Mesendoderm (in vitro differentiated cells): ENCODE data around the gene CNGB1.
"Not testable (repeated sequence)": the region's sequence is repeated elsewhere in the genome, so short reads cannot be mapped to it uniquely, and the experiment has no call there.

Experiments used
- DNase-seq: peaks from one replicate; pipeline ENCODE4 v3.0.0; 2013
- H2AK5ac ChIP-seq: 2 replicates; pipeline ENCODE4 v1.6.1; 2013; ENCODE audit warnings: low read length, inconsistent platforms
- H2BK120ac ChIP-seq: 2 replicates; pipeline ENCODE4 v1.6.1; 2013; ENCODE audit warnings: low read depth, mild to moderate bottlenecking, low read length, moderate library complexity, mixed read lengths
- H2BK15ac ChIP-seq: replicated peaks from 2 replicates; pipeline ENCODE4 v1.6.1; 2013; ENCODE audit warnings: low read depth, mild to moderate bottlenecking, moderate library complexity
- H2BK5ac ChIP-seq: 2 replicates; pipeline ENCODE4 v1.6.1; 2013; ENCODE audit warnings: low read length, inconsistent platforms
- H3K18ac ChIP-seq: 2 replicates; pipeline ENCODE4 v1.6.1; 2013; ENCODE audit warnings: mild to moderate bottlenecking, low read length, mixed read lengths
- H3K23ac ChIP-seq: one replicate; pipeline ENCODE4 v1.6.1; 2013; ENCODE audit warnings: low read length
- H3K27ac ChIP-seq: 2 replicates; pipeline ENCODE4 v1.5.1; 2013; ENCODE audit warnings: low read depth, mild to moderate bottlenecking, inconsistent platforms, low read length, moderate library complexity
- H3K27me3 ChIP-seq: 2 replicates; pipeline ENCODE4 v1.6.1; 2013; ENCODE audit warnings: low read length, control low read depth, mild to moderate bottlenecking, inconsistent platforms; ENCODE audit not compliant: insufficient read depth, poor library complexity
- H3K36me3 ChIP-seq: 2 replicates; pipeline ENCODE4 v1.6.1; 2013; ENCODE audit warnings: low read length, inconsistent platforms; ENCODE audit not compliant: control insufficient read depth, insufficient read depth
- H3K4ac ChIP-seq: one replicate; pipeline ENCODE4 v1.6.1; 2013; ENCODE audit warnings: low read depth, mild to moderate bottlenecking, low read length, moderate library complexity
- H3K4me1 ChIP-seq: 2 replicates; pipeline ENCODE4 v1.6.1; 2013; ENCODE audit warnings: low read depth, low read length, inconsistent platforms; ENCODE audit not compliant: control insufficient read depth
- H3K4me2 ChIP-seq: 2 replicates; pipeline ENCODE4 v1.6.1; 2013; ENCODE audit warnings: low read length
- H3K4me3 ChIP-seq: 2 replicates; pipeline ENCODE4 v1.5.1; 2013; ENCODE audit warnings: mild to moderate bottlenecking, low read length
- H3K56ac ChIP-seq: one replicate; pipeline ENCODE4 v1.6.1; 2013; ENCODE audit warnings: low read length
- H3K79me1 ChIP-seq: 2 replicates; pipeline ENCODE4 v1.6.1; 2013; ENCODE audit warnings: low read length, inconsistent platforms
- H3K79me2 ChIP-seq: 2 replicates; pipeline ENCODE4 v1.6.1; 2013; ENCODE audit warnings: mild to moderate bottlenecking, low read length; ENCODE audit not compliant: control insufficient read depth, insufficient read depth
- H3K9ac ChIP-seq: 2 replicates; pipeline ENCODE4 v1.6.1; 2013; ENCODE audit warnings: low read length, inconsistent platforms
- H4K5ac ChIP-seq: one replicate; pipeline ENCODE4 v1.6.1; 2013; ENCODE audit warnings: low read length
- H4K8ac ChIP-seq: one replicate; pipeline ENCODE4 v1.6.1; 2013; ENCODE audit warnings: low read depth, mild to moderate bottlenecking, control low read depth, low read length, moderate library complexity
- WGBS: extraction: QIAGEN DNeasy Blood & Tissue Kit; methylation state at CpG from one replicate; pipeline ENCODE4 v1.1.7; 2013; ENCODE audit warnings: low lambda C conversion rate, missing lambda C conversion rate; ENCODE audit not compliant: insufficient coverage; ENCODE audit errors: extremely low coverage; 5-methylcytosine and 5-hydroxymethylcytosine counted together

The CNGB1 gene

GRCh38 chr16:57862698-57863433, 108.1 kb downstream of the CNGB1 start:
- DNase-seq: peak; percentile 54
- WGBS: no CpG with 5 or more reads among the region's 9 CpGs
- peak overlapping the region; percentile 26 for H2BK5ac ChIP-seq
- H2BK120ac ChIP-seq: peak overlapping the region; percentile 34
- no peaks in the 10 kb centered on the region for H3K36me3 ChIP-seq
- peak overlapping the region; percentile 11 for H2AK5ac ChIP-seq
- no peaks in the 10 kb centered on the region for H3K79me2 ChIP-seq
- peak overlapping the region; percentile 77 for H3K56ac ChIP-seq
- H3K27ac ChIP-seq: peak overlapping the region; percentile 0
- H3K79me1 ChIP-seq: no peaks in the 10 kb centered on the region
- peak overlapping the region; percentile 69 for H3K18ac ChIP-seq
- H3K4me3 ChIP-seq: no peak overlapping the region
- H3K4me1 ChIP-seq: peaks cover 9% of the 10 kb centered on the region
- no peak overlapping the region for H4K5ac ChIP-seq
- no peak overlapping the region for H2BK15ac ChIP-seq
- H3K4ac ChIP-seq: peak overlapping the region; percentile 78
- no peak overlapping the region for H3K23ac ChIP-seq
- H3K9ac ChIP-seq: peak overlapping the region; percentile 26
- H4K8ac ChIP-seq: no peak overlapping the region
- no peak overlapping the region for H3K4me2 ChIP-seq
- no peaks in the 10 kb centered on the region for H3K27me3 ChIP-seq

GRCh38 chr16:57859331-57859730, 111.6 kb downstream of the CNGB1 start:
- WGBS: no CpG with 5 or more reads among the region's 5 CpGs
- no peak overlapping the region for H3K4me2 ChIP-seq
- H3K27ac ChIP-seq: no peak overlapping the region
- no peak overlapping the region for H3K9ac ChIP-seq
- H3K56ac ChIP-seq: no peak overlapping the region
- H3K18ac ChIP-seq: no peak overlapping the region
- H4K5ac ChIP-seq: no peak overlapping the region
- no peaks in the 10 kb centered on the region for H3K27me3 ChIP-seq
- no peak overlapping the region for H2AK5ac ChIP-seq
- H3K4me3 ChIP-seq: no peak overlapping the region
- H3K79me2 ChIP-seq: no peaks in the 10 kb centered on the region
- H3K4ac ChIP-seq: no peak overlapping the region
- no peak overlapping the region for H2BK5ac ChIP-seq
- H3K4me1 ChIP-seq: peaks cover 6% of the 10 kb centered on the region
- H3K79me1 ChIP-seq: no peaks in the 10 kb centered on the region
- no peak overlapping the region for H2BK120ac ChIP-seq
- H4K8ac ChIP-seq: no peak overlapping the region
- DNase-seq: peak; percentile 95
- H3K36me3 ChIP-seq: peaks cover 2% of the 10 kb centered on the region
- no peak overlapping the region for H3K23ac ChIP-seq
- peak overlapping the region; percentile 39 for H2BK15ac ChIP-seq

DNA sequence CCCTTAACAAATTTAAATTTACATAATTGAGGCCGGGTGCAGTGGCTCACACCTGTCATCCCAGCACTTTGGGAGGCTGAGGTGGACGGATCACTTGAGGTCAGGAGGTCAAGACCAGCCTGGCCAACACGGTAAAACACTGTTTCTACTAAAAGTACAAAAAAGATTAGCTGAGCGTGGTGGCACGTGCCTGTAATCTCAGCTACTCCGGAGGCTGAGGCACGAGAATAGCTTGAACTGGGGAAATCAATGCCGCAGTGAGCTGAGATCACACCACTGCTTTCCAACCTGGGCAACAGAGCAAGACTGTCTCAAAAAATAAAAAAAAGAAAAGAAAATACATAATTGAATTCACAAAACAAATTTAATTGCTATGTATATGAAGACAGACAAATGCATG, 112.3 kb downstream of the CNGB1 start:
- Histone ChIP-seq H3K4me1 (peaks cover 6% of the 10 kb centered on the region), H3K27ac (no peak overlapping the region), H3K79me1 (no peaks in the 10 kb centered on the region), H3K56ac (no peak overlapping the region), H4K8ac (no peak overlapping the region), H2BK15ac (no peak overlapping the region), H3K79me2 (no peaks in the 10 kb centered on the region), H2AK5ac (no peak overlapping the region), H3K36me3 (peaks cover 2% of the 10 kb centered on the region), H3K23ac (no peak overlapping the region), H3K4me3 (no peak overlapping the region), H4K5ac (no peak overlapping the region), H2BK5ac (no peak overlapping the region), H3K18ac (peak overlapping the region; percentile 97), H3K4me2 (no peak overlapping the region), H3K4ac (no peak overlapping the region), H3K27me3 (no peaks in the 10 kb centered on the region), H3K9ac (no peak overlapping the region), H2BK120ac (no peak overlapping the region)
- no CpG with 5 or more reads among the region's 8 CpGs for WGBS
- DNase-seq: no peak

GRCh38 chr16:57857991-57858390, 112.9 kb downstream of the CNGB1 start:
- not testable (repeated sequence) for H3K79me1 ChIP-seq, H3K56ac ChIP-seq, H3K4me2 ChIP-seq, H3K27ac ChIP-seq, H4K5ac ChIP-seq, H3K4me1 ChIP-seq, H2BK15ac ChIP-seq, H3K18ac ChIP-seq, H3K36me3 ChIP-seq, H4K8ac ChIP-seq, H3K4ac ChIP-seq, H3K27me3 ChIP-seq, DNase-seq, H3K9ac ChIP-seq, H3K4me3 ChIP-seq, H2BK5ac ChIP-seq, H3K23ac ChIP-seq, H2AK5ac ChIP-seq, H3K79me2 ChIP-seq, H2BK120ac ChIP-seq
- no CpG with 5 or more reads among the region's 10 CpGs for WGBS

DNA sequence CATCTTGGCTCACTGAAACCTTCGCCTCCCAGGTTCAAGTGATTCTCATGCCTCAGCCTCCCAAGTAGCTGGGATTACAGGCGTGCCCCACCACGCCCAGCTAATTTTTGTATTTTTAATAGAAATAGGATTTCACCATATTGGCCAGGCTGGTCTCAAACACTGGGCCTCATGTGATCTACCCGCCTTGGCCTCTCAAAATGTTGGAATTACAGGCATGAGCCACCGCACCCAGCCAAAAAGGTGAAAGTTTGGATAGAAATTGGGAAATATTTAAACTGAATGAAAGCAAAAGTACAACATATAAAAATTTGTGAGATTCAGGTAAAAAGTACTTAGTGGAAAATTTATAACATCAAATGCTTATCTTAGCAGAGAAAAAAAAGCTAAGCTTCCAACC, 115.7 kb downstream of the CNGB1 start:
- Histone ChIP-seq H3K23ac (no peak overlapping the region), H3K4ac (no peak overlapping the region), H3K4me2 (no peak overlapping the region), H3K79me1 (no peaks in the 10 kb centered on the region), H2BK120ac (no peak overlapping the region), H3K4me3 (no peak overlapping the region), H3K79me2 (no peaks in the 10 kb centered on the region), H3K4me1 (no peaks in the 10 kb centered on the region), H2BK5ac (no peak overlapping the region), H4K8ac (no peak overlapping the region), H3K18ac (no peak overlapping the region), H3K36me3 (peaks cover 2% of the 10 kb centered on the region), H2BK15ac (no peak overlapping the region), H2AK5ac (no peak overlapping the region), H3K27me3 (no peaks in the 10 kb centered on the region), H3K9ac (no peak overlapping the region), H3K56ac (no peak overlapping the region), H3K27ac (no peak overlapping the region), H4K5ac (no peak overlapping the region)
- no CpG with 5 or more reads among the region's 5 CpGs for WGBS
- DNase-seq: no peak

DNA sequence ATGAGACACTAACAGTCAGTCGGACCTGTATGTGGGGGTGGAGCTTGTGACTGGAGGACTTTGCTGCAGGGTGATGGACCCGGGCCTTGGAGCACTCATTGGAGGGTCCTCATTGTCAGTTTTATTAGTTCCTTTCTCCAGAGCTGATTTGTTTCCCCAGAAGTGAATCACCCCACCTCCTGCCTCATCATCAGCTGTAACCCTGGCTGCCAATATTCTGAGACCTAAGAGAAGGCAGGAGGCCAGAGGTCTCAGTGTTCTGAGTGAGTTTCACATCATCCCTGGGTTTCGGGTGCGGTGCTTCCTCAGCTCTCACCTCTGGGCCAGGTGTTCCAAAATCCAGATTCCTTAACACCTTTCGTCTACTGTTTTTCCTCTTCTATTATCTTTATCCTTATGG, 118.7 kb downstream of the CNGB1 start:
- no peaks in the 10 kb centered on the region for H3K27me3 ChIP-seq
- H4K5ac ChIP-seq: no peak overlapping the region
- H2BK5ac ChIP-seq: no peak overlapping the region
- H3K56ac ChIP-seq: no peak overlapping the region
- no peak overlapping the region for H3K9ac ChIP-seq
- no peak for DNase-seq
- no peaks in the 10 kb centered on the region for H3K79me2 ChIP-seq
- H2AK5ac ChIP-seq: no peak overlapping the region
- no peak overlapping the region for H3K4ac ChIP-seq
- H2BK15ac ChIP-seq: no peak overlapping the region
- no peak overlapping the region for H3K23ac ChIP-seq
- no peak overlapping the region for H2BK120ac ChIP-seq
- WGBS: no CpG with 5 or more reads among the region's 5 CpGs
- H3K4me1 ChIP-seq: no peaks in the 10 kb centered on the region
- peak overlapping the region; percentile 30 for H3K18ac ChIP-seq
- H3K27ac ChIP-seq: no peak overlapping the region
- H3K36me3 ChIP-seq: peaks cover 2% of the 10 kb centered on the region
- H4K8ac ChIP-seq: no peak overlapping the region
- no peaks in the 10 kb centered on the region for H3K79me1 ChIP-seq
- no peak overlapping the region for H3K4me3 ChIP-seq
- no peak overlapping the region for H3K4me2 ChIP-seq
